Measurements from ENCODE around the gene OLFM1.
A peak's percentile ranks its signal among the peaks of the same experiment; 100 is the strongest.

Gene OLFM1

GRCh38 chr9:135090547-135090946 is 3.1 kb downstream of the OLFM1 start:
- DNase-seq, result no peak

- no peak for DNase-seq
Measured at GRCh38 chr9:135091545-135091944, 4.1 kb downstream of the OLFM1 start.

- DNase-seq, result no peak
Measured at GRCh38 chr9:135093111-135093510, 5.6 kb downstream of the OLFM1 start.

GRCh38 chr9:135093911-135094584 is 6.6 kb downstream of the OLFM1 start:
- no peak for DNase-seq

GRCh38 chr9:135095470-135096407 is 8.3 kb downstream of the OLFM1 start:
- no peak for DNase-seq

GRCh38 chr9:135096408-135096895 is 9.0 kb downstream of the OLFM1 start:
- DNase-seq, result no peak

- peak; percentile 40 for DNase-seq
Measured at GRCh38 chr9:135098400-135099105, 11.1 kb downstream of the OLFM1 start.

GRCh38 chr9:135099574-135099973 is 12.1 kb downstream of the OLFM1 start:
- no peak for DNase-seq

GRCh38 chr9:135100241-135100681 is 12.8 kb downstream of the OLFM1 start:
- DNase-seq, result no peak

DNA sequence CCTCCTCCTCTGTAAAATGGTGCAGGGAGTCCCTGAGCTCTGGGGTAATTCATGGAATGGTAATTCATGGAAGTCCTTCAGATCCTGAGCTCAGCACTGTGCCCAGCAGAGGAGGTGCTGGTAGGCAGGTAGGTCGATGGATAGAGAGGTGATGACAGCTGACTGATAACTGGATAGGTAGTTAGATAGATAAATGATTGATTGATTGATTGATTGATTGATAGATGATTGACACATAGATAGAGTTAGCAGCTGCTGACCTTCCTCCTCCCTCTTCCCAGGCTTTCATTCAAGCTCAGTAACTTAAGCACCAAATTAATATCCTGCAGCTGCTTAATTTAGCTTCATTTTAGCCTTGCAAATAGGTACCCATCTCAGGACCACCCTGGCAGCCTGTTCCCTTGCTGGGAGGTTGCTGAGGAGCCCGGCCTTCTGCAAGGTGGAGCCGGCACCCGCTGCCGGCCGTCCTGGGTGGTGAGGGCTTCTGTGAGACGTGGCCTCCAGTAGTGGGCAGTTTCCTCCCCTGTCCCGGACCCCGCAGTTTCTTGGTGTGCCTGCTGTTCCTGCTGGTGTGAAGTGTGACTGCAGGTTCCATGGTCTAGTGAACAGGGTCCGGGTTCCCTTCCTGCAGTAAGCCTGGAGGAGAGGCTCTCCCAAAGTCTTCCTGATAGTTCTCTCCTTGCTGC is 13.4 kb downstream of the OLFM1 start:
- DNase-seq, result no peak

DNA sequence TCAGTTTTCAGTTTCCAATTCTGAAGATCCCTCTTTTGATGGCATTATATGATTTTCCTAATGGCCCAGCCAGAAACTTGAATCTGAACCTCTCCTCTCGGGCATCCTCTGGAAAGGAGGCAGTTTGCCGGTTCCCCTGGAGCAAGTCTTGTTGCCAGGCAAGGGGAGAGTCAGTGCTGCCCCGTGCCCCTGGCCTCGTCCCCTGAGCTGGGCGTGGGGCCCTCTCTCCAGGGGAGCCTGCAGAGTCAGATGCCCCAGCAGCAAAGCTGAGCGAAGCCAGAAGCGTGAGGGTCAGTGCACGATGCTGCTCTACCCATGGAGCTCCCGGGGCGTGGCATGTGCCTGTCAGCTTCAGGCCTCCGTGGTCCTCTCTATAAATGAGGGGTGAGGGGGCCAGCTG is 14.0 kb downstream of the OLFM1 start:
- no peak for DNase-seq

DNA sequence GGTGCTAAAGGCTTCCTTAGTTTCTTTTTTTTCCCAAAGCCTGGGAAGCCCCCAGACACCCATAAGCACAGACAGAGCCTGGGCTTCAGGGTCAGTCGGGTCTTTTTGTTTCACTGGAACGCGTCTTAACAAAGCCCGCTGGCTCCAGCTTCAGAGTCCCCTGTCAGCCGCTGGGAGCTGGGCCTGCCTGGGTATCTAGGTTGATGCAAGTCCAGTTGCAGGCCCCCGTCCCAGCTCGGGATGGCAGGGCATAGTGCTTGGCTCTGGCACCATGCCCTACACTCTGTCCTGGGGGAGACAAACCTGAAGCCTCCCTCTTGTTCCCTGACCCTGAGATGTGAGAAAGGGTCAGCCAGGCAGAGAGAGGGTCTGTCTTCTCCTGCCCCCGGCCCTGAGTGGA is 14.5 kb downstream of the OLFM1 start:
- no peak for DNase-seq

- DNase-seq, result no peak
Measured at GRCh38 chr9:135102331-135102730, 14.9 kb downstream of the OLFM1 start.

DNA sequence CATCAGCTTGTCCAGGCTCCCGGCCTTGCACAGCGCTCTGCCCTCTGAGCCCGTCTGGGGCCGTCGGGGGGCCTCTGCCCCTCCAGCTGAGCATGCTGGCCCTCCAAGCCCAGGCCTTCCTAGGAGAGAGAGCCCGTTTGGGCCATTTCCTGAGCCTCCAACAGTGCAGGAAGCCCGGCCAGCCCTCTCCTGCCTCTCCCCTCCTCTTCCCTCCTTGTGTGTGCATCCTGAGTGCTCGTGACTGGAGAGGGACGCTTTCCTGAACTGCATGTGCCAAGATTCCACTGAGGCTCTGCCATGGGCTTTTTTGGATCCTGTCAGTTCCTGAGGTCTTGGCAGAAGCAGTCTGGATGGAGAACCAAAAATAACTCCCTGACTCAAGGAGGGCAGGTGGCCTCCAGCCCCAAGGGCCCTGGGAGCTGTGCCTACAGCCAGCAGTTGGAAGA is 15.6 kb downstream of the OLFM1 start:
- DNase-seq, result no peak

- DNase-seq, result no peak
Measured at GRCh38 chr9:135103931-135104639, 16.6 kb downstream of the OLFM1 start.

GRCh38 chr9:135104761-135105160 is 17.3 kb downstream of the OLFM1 start:
- DNase-seq, result no peak

DNA sequence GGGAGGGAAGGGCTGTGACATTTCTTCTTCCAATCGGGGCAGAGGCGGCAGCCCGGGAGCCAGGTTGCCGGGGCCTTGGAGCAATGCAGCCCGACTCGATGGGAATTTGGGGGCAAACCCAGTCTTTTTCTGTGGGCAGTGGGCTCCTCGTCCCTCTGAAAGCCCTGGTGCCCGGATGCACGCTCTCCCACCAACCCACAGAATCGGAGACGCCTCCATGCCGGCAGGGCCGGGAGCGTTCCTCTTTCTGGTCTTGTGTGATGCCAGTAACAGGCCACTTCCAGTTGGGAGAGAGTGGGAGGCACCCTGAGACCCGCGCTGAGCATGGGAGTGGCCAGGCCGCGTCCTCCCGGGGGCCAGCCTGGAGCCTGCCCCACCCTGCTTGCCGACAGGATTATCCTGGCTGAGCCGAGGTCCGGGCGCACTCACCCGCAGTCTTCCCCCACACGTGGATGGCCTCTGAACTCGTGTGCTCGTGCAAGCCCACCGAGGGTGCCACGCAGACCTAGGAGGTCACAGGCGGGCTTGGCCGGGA is 17.8 kb downstream of the OLFM1 start:
- DNase-seq, result no peak

DNA sequence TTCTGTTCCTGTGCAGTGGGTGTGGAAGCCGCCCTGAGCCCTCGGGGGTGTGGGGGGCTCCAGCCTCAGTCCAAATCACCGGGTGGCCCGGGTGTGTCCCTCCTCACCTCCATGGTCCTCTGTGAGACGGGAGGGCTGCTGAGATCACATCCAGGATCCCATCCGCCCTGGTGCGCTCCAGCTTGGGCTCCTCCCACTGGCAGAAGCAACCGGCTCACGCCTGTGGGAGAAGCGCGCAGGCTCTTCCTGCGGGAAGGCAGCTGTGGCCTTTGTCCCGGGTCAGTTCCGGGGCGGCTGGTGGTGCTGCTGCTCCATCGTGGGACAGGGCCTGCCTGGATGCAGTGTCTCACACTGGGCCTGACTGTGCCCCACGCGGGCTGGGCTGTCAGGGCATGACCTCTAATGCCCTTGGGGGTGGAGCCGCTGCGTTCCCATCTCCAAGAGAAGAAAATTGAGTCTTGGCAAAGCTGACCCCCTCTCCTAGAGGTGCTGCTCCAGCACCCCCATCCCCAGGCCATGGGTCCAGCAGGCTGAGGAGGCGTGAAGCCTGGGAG is 18.5 kb downstream of the OLFM1 start:
- DNase-seq, result no peak

DNA sequence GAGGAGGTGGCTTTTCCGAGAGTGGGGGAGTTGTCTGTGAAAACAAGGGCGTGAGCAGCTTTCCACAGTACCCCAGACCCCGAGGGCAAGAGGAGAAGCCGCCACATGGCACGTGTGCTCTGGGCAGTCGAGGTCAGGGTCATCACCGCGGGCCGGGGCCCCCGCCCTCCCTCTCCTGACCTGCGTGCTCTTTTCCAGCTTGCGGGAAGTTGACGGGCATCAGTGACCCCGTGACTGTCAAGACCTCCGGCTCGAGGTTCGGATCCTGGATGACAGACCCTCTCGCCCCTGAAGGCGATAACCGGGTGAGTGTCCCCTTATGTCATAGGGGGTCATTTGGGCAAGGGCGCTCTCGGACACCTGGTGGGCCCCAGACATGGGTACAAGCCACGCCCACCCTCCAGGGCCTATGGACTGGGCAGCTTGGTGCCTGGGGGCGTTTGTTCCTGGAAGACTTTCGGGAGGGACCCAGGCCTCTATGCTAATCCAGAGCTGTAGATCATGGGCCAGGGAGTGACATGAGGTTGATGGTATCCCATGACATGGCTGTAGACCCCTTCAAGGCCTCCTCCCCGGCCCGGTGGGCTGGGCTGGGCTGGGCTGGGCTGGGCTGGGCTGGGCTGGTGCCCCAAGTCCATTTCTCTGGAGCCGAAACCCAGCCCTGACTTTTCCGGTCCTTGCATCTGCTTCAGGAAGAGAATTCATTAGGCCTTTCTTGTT is 19.2 kb downstream of the OLFM1 start:
- no peak for DNase-seq

DNA sequence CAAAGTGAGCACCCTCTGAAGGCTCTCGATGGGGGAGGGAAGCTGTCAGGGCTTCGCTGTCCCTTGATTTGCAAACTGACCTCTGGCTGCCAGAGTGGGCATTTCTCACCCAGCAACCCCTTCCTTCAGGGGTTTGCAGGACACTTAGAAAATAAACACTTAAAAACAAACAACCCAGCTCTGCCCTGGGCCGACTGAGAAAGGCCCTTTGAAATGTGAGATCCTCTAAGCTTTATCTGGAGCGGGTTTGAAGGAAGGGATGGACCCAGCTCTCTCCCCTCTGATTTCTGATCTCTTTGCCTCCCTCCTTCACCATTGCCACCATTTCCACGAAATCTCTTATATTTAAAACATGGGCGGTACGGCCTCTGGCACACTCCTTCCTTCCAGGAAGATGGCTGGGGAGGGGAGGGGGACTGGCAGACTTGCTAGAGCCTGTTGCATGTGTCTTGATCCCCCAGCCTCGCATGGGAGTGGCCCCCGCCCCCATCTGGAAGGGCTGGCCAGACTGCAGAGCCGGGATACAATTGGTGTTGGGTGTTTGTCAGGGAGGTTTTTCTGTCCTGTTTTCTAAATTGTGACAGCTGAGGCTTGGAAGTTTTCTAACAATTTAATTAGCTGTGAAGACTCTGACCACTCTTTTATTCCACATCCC is 20.2 kb downstream of the OLFM1 start:
- no peak for DNase-seq
